Subcutaneous adipose tissue (tissue), 4 donors: ENCODE data around the gene STT3B. TPM values are rescaled to one million over a fixed set of nuclear protein-coding genes. Genes with fewer than 3 reads are reported as not detected.

Experiments used
- total RNA-seq, 4 donors: library from RNA; depleted of rRNA; stranded (reverse); fragments of >200 nt; gene quantifications; one replicate each; pipeline ENCODE4 v1.1.0, GENCODE V29; 2016
- TF ChIP-seq, protein P1 (sequence below): fragments of 450-650 bp; IDR thresholded peaks from one replicate; pipeline ENCODE4 v1.5.1; 2016; ENCODE audit warnings: low read depth, mild to moderate bottlenecking, control low read depth, antibody characterized with exemption, moderate library complexity

Gene STT3B
- total RNA-seq, 4 donors from 2014 or later: 57.6 to 128 (median 103) TPM

DNA sequence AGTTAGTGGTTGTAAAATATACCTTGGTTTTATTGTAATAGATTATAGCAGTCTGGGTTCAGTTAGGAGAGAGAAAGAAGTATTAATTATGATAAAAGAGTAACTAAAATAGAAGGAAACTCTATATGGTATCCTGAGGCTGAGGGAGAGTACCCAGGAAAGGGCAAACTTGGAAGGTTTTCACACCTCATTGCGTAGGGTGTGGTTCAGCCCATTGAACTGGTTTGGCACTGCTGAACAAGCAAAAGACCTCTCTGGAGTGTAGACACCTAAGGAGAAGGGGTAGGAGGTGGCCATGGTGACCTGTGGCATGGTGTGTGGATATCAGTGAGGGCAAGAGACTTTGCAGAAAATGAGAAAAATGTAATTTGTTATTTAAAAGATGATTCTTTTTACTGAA is 63.5 kb downstream of the STT3B start:
- TF ChIP-seq, protein P1, sequence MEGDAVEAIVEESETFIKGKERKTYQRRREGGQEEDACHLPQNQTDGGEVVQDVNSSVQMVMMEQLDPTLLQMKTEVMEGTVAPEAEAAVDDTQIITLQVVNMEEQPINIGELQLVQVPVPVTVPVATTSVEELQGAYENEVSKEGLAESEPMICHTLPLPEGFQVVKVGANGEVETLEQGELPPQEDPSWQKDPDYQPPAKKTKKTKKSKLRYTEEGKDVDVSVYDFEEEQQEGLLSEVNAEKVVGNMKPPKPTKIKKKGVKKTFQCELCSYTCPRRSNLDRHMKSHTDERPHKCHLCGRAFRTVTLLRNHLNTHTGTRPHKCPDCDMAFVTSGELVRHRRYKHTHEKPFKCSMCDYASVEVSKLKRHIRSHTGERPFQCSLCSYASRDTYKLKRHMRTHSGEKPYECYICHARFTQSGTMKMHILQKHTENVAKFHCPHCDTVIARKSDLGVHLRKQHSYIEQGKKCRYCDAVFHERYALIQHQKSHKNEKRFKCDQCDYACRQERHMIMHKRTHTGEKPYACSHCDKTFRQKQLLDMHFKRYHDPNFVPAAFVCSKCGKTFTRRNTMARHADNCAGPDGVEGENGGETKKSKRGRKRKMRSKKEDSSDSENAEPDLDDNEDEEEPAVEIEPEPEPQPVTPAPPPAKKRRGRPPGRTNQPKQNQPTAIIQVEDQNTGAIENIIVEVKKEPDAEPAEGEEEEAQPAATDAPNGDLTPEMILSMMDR: no peak

DNA sequence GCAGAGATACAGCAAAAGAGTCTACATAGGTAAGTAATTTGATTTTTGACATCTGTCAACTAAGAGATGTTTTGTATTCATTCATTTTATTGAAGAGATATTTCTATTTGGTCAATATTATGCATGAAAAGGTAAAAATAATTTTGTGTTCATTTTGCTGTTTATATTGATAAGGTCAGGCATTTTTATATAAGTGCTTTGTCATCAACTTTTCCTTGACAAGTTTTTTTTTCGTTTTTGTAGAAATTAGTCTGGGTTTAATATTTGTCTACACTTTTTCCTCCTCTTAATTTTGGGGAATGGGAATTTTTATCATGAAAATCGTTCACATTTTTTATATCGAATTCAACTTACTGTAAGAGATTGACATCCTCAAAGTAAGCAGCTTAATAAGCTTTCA is 67.7 kb downstream of the STT3B start:
- TF ChIP-seq, protein P1: no peak

DNA sequence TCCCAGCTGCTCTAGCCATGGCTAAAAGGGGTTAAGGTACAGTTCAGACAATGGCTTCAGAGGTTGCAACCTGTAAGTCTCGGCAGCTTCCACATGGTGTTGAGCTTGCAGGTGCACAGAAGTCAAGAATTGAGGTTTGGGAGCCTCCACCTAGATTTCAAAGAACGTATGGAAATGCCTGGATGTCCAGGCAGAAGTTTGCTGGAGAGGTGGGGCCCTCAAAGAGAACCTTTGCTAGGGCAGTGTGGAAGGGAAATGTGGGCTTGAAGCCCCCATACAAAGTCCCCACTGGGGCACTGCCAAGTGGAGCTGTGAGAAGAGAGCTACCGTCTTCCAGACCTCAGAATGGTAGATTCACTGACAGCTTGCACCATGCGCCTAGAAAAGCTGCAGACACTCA is 73.7 kb downstream of the STT3B start:
- TF ChIP-seq, protein P1: no peak

DNA sequence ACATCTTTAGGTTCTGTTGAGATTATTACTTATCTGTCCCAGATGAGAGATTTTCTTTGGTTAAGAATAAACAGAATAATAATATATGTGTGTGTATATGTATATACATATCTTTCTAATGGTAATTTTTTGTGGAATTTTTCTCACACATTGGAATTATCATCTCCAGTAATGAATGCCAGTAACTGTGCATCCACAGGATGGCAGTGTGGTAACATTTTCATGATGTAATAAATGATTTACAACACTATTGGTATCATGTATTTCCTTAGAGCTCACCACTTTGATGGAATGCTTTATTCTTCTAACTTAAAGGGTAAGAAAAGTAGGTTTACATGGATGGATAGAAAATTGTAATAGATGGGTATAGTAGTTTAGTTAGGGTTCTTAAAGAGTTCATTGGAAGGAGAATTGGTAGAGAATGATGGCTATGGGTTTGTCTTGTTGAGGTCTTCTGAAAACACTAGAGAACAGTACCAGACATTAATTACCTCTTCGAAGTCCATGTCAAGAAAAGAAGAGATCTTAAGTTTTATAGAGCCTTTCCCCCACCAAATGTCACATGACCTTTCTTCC is 78.1 kb downstream of the STT3B start:
- TF ChIP-seq, protein P1: no peak

DNA sequence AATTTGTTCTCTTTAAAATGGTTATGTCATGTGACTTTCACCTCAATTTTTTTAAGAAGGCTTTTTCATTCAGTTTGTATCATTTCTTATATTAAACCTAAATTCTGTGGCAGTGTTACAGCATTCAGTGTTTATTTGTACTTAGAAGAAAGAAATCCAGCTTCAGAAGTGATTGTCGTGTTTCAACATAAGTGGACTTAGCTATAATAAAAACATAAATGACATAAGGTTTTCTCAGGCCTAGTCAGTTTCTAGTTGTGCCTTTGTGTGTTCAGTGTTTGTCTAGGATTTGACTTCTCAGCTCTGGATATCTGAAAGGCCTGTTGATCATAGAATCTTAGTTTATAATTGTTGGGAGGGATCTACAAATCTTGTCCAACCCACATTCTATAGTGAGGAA is 80.5 kb downstream of the STT3B start:
- TF ChIP-seq, protein P1: no peak

DNA sequence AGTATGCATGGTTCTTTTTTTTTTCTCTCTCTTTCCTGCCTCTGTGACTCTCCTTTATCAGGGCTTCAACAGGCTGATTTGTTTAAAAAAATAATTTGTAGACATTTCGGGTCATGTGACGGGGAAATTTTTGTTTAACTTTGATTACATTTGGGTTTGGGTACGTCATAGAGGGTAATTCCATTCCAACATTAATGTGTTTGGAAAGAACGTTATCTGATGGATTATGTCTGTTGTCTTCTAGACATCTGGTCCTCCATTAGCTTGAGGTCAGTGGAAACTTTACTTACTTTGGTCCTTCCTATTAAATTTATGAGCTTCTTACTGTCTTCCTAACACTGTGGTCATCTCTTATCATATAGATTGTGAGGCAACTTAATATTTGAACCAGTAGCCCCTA is 80.9 kb downstream of the STT3B start:
- TF ChIP-seq, protein P1: no peak

DNA sequence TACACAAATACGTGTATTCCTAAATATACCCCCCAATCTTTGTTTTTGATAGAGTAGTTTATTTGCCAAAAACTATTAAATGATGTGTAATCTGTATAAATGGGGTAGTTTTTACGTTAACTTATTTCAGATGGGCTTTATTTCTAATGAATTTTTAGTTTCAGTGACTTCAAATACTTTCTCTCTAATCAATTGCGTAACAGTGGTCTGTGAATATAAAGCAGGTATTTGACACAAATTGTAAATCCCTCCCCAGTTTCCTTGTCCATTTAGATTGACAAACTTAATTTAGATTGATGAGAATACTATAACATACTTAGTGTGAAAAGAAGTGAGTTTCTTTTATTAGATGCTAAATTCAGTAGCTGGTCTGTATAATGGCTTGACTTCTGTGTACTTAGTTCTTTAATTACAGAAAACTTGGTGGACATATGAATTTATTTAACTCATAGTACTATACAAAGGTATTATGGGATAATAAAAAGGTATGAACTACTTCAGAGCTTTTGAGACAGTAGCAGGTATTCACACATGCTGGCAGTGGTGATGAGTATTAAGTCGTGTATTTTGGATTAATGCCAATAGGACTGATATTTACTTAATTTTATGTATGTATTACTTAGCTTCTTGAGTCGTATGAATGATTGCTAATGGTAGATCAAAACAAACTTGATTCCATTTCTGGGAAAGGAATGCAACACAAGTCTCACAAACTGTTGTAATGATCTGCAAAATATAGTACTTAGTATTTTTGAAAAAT is 81.6 kb downstream of the STT3B start:
- TF ChIP-seq, protein P1: no peak
